HCEC 1CT (cell line): Measurements from ENCODE around the gene PSMA6.
"Not testable (repeated sequence)": the region's sequence is repeated elsewhere in the genome, so short reads cannot be mapped to it uniquely, and the experiment has no call there.

Experiments
- DNase-seq: peaks from one replicate; pipeline ENCODE4 v3.0.0-alpha.2; 2017

Gene PSMA6

DNA sequence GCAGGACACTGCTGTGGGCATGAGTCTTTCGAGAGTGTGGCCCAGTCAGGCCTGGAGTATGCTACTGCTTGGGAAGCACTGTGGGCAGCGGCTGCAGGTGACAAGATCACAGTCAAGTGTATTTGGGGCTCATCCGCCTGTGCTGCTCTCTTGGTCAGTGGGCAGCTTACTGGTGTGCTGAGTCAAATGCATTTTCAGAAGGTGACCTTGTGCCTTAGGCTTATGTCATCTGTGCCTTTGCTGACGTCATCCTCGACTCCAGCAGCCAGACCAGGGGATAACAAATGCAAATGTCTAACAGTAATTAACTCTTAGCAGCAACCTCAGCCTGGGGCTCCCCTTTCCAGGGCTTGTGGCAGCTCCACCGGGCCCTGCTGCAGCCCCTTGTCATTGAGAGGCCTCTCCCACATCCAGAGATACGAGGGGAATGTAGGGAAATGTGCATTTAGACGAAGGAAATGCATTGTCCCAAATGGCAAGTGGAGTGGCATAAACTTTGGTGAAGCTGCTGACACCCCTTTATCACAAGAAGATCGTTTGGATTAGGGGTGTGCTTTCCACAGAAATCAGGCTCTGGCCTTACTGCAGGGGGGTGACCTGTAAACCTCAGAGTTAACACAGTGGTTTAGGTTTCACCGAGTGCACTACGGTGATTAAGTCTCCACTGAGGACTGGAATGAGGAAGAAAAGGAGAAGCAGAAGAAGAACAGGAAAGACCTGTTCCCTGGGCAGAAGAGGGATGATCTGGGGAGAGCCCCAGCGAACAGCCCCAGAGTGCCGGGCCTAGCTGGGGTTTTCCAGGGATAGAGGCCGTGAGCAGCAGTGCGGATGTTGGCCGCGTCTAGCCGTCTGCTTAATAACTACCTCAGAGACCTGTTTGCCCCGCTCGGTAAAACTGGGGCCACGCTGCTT is 39.7 kb downstream of the PSMA6 start:
- peak; percentile 47 for DNase-seq

DNA sequence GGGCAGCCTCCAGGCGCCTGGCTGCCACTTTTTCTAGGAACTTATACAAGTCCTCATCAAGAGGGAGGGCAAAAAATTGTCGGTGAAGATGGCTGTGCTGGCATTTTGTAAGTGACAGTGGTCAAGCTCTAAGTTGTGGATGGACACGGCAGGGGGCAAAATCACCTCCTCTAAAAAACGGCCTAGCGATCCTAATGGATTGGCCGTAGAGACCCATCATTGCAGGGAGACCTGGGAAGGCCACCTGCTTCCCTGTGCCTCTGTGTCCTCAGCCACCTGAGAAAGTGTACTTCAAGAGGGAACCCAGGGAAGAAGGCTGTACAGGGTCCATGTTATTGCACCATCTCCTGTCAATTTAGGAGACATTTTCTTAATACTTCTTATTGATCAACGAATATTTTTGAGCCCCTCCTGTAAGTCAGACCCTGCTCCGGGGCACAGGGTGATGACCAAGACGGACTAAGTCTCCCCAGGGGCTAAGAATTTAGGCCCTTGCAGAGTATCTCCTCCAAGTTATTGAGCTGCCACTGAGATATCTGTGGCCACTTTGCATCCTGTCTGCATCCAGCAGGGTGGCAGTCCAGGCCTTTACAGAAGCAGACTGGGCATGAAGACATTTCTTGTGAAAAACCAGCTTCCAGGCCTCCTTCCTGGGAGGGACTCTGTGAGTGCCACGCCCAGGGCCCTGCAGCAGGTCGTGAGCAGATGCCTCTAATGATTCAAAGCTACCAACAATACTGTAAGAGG is 40.5 kb downstream of the PSMA6 start:
- DNase-seq, result no peak

DNA sequence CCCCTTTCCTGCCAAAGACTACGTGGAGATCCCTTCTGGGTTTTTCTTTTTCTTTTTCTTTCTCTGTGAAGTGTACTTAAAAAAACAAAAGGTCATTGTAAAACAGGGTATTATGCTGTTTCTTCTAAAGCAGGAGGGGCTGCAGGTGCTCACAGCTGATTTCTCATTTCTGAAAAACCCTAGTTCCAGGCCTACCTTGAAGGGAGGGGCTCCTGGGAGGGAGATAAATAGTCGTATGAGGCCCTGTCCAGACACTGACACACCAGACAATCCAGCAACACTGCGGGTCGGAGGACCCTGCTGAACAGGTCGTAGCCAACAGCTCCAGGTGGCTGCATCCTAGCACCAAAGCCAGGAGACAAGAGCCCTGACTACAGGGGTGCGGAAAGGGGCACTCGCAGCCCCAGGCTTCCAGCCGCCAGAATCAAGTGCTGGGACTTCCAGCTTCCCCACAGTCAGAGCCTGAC is 41.1 kb downstream of the PSMA6 start:
- DNase-seq, result no peak

DNA sequence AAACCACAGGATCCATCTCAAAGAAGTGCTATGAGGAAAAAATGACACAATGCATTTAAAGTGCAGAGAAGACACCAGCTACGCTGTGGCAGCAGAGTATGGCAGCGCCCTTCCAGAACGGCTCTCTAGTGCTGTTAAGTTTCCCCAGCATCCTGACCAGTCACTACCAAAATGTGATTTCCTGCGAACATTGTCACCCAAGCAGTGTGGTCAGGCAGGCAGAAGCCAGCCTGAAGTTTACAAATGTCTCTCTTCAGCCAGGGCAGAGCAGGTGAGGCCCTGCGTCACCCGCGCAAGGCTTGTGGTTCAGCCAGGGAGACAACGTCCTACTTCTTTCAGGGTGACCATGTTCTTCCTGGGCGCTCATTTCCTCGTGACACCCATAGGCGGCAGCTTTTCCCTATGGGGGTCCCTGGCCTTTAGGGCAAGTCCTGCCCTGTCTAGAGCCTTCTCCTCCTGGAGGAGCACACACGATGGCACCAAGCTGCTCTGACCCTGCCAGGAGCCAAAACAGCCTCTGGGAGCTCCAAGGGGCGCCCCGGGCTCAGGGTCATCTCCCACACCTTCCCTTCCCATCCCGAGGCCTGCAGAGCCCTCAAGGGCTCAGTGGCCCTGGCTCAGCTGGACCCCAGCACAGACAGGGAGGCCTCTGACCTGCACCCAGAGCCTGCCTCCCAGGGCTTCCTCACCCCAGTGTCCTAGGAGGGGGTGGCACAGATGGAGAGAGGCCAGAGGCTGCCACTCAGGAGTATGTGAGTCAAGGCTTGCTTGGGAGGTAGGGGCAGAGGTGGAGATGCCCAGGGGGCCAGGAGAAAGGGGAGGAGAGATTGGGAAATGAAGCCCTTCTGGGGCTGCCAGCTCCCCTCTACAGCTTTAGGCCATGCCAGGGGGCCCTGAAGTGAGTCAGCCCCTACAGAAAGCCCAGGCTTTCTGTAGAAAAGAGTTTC is 41.9 kb downstream of the PSMA6 start:
- DNase-seq, result no peak

DNA sequence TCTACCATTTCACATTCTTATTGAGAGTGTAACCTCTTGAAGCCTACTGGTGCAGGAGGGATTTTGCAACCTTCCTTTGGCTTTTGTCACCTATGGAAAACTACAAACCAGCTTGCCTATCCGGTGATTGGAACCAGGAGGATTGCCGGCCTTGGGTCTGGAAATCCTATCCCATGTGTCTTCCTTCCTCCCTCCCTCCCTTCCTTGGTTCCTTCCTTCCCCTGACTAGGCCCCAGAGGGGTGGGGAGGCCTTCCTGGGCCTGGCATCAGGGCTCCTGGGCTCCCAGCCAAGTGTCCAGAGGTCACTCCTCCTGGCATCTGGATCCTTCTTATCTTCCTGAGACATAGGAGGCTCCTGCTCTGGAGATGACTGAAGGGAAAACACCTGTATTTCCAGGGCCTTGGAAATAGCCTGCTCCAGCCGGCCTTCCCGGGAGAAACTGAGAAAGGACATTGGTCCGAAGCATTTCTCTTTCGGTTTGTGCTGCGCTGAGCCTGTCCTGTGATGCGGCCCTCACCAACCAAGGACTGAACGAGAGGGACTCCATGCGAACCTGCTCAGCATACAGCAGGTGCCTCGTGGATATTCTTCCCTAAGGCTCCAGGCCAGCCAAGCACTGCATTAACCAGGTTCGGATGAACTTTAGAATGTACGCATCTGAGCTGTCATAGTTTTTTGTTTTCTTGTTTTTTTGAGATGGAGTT is 43.4 kb downstream of the PSMA6 start:
- DNase-seq, result no peak

DNA sequence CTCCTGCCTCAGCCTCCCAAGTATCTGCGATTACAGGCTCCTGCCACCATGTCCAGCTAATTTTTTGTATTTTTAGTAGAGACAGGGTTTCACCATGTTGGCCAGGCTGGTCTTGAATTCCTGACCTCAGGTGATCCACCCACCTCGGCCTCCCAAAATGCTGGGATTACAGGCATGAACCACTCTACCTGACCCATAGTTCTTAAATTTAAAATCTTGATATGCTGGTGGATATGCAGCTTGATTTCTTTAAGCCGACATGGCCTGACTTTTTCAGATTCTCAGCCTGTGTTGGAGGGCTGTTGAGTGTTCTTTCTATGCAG is 44.0 kb downstream of the PSMA6 start:
- not testable (repeated sequence) for DNase-seq

DNA sequence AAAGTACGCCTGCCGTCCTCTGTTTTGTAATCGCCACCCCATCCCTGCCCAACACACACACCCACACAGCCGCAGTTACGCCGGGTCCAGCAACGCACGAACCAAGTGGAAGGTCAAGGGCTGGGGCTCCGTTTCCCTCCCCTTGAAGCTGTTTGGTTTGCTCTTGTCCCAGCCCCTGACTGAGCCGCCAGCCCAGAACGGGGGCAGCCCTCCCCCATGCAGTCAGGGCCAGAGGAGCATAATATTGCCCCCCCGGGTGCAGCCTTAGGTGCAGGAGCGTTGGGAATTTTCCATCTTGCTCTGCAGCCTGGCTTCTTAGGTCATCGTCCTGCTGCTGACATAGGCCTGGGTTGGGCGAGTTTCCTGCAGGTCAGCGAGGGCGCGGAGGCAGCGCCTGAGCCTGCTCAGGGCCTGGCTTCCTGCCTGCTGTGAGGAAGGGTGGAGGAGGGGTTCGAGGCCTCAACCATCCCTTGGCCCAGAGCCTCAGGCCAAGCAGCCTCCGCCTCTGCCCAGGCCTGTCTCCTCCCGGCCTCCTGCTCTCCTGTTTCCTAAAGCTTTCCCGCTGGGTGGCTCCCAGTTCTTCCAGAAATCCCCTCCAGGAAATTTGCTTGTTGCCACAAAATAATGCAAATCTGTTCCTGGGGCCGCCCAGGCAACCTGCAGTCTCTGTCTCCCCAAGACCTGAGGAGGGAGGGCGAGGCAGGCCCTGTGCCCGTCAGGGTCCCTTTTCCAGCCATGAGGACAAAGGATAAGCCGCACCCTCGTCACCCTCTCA is 44.5 kb downstream of the PSMA6 start:
- DNase-seq, result peak; percentile 95

DNA sequence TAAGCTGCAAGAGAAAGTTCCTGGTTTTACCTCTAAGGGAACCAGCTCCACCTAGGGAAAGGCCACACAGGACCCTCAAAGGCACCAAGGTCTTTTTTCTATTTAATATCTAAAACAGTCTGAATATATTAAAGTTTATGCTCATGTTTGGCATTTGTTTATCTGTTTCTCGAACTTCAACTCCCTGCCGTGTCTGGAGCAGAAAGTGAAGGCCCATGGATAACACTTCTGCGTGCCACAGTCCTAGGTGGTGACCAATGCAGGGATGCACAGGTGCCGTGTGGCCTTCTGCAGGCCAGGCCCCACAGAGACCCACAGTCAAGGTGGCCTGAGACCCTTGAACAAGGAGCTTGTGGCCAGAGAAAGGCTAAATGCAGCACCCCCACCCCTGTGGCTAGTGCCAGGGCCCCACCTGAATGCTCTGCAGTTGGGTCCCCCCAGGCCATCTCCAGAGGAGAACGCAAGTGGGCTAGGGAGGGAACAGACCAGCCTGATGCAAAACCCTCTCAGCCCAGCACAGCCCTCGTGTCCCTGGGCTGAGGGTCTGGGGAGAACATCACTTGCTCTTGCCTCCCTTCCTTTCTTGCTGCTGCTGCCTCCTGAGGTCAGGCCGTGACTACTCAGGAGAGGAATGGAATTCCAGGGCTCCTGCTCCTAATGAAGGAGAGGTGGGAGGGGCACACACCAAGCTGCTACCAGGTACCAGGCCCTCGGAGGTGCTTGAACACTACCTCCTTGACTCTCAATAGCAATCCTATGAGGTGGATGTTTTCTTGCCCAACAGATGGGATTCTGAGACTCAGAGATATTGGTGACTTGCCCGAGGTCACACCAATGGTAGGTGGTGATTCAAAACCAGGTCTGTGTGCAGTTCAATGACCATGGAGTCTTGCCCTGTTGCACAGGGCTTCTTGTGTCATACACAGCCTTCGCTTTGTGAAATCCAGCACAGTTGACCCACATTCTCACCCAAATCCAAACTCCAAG is 45.4 kb downstream of the PSMA6 start:
- DNase-seq, result no peak

DNA sequence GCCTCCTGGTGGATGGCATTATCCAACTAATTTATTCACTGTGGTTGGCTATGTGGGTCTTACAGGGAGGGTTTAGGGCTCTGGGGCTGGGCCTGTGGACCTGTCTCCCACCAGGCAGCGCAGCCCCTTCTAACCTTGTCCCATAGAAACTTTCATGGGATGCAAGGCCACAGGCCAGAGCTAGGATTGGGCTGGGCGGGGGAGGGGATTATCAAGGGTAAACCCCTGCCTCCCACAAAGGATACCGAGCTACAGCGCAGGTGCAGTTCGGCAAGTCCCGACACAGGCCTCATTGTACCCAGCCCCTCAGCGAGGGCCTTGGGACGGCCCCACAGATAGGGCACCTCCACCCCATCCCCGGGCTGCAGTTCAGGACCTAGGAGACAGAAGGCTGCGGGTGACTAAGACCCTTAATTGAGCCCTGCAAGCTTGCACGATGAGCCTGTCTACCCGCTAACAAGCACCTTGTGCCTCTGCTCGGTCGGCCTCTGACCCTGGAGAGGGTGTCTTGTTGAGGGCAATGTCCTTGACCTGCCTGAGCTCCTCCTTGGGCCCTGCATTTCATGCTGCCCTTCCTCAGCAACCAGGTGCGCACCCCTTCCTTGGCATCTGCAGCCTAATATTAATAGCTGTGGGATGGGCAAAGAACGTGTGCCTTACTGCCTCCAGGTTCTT is 46.7 kb downstream of the PSMA6 start:
- DNase-seq, result no peak

DNA sequence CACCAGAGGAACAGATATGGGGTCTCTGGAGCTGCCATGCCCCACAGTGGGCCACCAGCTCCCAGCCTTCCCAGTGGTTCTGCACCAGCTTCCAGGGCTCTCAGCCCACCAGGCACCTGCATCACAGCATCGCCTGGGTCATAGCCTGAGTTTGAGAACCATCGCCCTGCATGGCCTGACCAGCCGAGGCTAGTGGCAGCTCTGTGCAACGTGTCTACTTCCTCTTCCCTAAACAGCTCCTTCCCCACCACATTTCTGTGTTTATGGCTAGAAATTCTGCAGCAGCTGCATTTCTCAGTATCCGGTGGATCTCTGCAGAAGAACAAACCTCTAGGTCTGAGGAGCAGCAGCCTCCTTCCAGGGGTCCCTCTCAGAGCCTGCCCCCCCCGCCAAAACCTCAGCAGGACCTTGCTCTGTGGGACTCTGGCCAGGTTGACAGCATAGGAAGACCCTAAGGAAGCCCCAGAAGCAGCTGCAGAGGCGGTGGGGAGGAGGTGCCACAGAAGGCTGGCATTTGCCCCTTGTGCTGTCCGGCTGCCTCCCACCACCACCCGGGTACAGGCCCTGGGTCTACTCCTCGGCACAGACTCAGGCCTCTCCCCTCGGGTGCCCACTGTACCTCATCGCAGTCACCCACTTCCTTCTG is 47.7 kb downstream of the PSMA6 start:
- no peak for DNase-seq

DNA sequence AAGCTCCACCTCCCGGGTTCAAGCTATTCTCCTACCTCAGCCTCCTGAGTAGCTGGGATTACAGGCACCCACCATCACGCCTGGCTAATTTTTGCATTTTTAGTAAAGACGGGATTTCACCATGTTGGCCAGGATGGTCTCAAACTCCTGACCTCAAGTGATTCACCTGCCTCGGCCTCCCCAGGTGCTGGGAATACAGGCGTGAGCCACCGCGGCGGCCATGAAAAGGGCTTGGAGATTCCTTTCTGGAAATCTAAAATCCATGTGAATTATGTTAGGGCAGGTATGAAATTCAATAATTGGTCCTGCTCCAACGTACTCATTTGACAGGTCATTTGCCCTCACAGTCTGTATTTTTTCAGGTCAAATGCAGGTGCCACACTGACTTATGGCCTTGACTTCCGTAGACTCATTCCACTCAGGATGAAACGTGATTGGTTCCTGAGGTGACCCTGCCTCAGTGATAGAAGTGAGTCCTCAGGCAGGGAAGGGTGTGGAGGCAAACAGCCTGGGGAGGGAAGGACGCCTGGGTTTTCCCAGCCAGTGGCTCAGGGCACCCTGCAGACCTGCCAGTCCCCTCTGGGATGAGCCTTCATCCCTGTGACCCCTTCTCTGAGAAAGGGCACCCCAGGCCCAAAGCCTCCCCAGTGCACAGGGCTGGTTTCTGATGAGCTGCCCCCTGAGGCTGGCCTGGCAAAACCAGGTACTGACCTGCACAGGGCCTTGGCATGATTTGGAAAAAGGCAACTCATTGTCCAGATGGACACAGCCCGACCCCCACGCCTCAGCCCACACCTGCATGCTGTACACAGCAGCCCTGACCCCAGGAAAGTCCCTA is 48.7 kb downstream of the PSMA6 start:
- DNase-seq, result no peak

DNA sequence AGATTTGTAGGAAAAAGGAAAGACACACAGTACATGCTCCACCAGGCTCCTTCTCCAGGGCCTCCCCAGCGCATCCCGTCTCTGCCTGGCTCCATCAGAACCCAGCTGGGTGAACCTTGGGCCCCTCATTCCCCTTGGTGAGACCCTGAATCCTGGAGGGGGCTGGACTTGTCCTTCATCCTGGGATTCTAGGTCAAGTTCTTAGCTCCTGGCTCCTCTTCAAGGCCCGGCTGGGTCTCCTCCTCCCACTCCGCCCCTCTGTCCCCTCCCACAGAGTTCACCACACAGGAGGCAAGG is 49.2 kb downstream of the PSMA6 start:
- DNase-seq, result no peak

DNA sequence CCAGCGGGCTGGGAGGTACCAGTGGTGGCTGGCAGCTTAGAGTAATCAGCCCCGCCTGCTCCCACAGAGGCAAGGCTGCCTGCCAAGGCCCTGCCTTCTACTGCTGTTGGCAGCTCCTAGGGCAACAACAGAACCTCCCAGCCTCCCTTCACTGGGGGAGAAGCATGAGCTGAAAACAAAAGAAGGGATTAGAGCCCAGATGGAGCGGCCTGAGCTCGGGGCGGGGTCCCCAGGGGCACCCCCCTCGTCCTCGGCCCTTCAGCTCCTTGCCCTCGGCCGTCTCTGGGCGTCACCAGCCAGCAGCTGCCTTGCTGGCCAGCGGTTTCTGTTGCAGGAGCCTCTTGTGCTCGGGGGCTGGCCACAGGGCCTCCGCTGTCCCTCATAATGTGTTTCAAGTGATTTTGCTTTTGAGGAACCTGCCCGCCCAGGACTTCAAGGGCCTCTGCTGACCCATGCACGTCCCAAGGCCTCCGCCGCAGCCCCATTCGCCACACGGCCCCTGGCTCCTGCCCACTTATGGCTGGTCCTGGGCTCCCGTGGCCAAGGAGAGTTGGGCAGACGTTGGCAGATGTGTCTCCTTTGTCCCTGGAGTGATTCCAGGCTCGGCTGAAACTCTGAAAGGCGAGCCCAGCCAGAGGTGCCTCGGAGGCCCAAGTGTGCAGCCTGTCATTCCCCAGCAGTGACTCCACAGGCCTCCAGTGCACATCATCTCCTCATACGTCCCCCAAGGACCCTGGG is 49.7 kb downstream of the PSMA6 start:
- peak; percentile 64 for DNase-seq

DNA sequence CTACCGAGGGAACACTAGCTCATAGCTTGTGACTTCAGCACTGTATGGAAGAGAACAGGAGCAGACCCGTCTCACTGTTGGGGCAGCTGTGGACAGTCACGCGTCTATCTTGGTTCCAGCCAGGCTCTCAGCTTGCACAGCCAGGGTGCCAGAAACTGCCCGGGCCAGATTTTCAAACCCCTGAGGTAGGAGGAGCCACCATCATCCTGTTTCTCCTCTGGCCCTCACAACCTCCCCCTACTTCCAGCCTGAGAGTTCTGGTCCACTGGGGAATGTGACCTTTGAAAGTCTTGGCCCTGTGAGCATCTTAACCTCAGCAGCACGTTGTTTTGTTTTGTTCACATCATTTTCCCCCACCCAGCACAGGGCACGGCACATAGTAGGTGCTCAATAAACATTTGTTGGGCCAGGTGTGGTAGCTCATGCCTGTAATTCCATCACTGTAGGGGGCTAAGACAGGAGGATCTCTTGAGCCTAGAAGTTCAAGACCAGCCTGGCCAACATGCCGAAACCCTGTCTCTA is 50.4 kb downstream of the PSMA6 start:
- no peak for DNase-seq

DNA sequence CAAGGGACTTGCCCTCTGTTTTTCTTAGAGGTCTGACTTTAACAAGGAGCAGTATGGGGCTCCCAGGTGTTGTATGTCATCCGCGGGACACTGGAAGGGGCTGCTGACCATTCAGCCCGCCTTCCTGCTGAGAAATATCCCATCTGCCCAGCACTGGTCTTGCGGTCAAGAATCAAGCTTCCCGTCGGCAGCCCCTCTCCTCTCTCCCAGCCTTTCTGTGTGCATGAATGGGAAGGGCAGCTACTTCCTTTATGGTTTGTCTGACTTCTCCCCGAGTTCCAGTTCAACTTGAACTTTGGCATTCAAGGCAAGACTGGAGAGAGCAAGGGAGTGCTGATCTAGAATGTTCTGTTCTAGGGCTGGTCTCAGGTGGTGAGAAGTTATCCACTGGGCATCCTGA is 51.5 kb downstream of the PSMA6 start:
- no peak for DNase-seq

DNA sequence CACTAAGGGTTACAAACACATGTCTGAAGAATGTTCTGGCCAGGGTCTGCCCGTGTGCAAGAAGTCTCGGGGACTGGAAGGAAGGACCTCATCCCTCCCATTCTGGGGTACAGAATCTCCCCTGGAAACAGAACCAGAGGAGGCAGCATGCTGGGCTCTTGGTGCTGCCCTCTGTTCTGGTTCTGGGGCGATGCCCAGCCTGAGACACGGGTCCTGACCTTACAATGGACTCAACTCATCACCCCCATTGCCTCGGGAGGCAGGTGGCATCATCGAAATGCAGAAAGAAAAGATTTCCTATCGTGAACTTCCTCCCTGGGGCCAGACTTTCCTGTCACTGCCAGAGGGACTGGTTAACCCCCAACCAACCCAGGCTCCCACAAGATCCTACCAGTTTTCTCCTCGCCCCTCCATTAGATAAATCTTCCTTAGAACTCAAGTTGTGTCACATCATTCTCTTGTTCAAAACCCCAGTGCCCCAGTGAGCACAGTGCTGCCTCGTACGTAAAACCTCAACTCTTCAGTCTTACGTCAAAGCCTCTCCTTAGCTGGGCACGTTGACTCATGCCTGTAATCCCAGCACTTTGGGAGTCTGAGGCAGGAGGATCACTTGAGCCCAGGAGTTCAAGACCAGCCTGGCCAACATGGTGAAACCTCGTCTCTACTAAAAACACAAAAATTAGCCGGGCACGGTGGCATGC is 52.1 kb downstream of the PSMA6 start:
- DNase-seq, result no peak
